Measurements from ENCODE around the gene CKAP2.
"Not testable (repeated sequence)": the region's sequence is repeated elsewhere in the genome, so short reads cannot be mapped to it uniquely, and the experiment has no call there.

CKAP2 gene

DNA sequence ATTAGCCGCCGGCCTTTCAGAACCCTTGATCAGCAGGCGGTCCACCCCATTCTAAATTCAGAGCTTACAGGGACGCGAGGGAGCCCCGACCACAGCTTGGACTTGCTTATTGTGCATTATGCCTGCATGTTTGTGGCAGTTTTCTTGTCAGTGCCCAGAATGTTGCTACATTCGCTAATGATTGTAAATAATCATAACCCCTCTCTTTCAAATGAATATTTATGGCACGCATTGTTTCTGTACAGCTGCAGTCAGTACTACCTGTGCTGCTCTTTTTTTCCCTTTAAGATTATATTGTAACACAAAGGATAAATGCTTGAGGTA is 4.5 kb upstream of the CKAP2 start:
- no peak for DNase-seq (ENCODE audit: low read depth in 2 of 3, low spot score in 2 of 3)

DNA sequence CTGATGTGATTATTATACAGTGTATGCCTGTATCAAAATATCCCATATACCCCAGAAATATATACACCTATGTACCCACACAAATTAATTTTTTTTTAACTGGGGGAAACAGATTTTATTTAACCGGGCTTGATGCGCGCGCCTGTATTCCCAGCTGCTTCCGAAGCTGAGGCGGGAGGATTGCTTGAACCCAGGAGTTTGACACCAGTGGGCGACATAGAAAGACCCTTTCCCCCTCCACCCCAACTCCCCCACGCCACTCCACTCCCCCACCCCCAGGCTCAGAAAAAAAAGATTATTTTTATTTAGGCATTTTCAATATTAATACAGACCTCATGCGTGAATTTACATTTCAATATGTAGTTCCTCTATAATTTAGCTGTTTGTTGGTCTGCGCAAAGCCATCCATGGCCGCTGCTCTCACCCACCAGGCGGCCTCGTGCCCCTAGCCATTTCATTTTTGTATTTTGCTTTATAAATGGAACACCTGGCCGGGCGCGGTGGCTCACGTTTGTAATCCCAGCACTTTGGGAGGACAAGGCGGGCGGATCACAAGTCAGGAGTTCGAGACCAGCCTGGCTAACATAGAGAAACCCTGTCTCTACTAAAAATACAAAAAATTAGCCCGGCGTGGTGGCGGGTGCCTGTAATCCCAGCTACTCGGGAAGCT is 4.0 kb upstream of the CKAP2 start:
- DNase-seq (ENCODE audit: low read depth in 2 of 3, low spot score in 2 of 3): no peak

DNA sequence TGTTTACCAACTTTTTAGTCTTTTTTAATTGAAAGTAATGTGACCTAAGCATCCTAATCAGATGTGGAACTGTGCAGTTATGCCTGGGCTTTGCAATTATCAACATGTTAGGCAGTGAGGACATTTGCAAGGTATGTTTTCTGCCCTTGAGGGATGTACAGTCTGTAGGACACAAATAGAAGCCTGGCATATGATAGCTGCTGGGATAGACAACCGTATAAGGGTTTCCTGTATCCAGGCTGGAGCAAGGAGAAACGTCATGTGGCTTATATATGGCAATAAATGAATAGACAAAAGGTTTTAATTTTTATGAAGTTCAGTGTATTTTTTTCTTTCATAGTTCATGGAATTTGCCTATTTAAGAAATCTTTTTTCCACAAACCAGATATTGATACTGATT is 2.8 kb upstream of the CKAP2 start:
- DNase-seq (ENCODE audit: low read depth in 2 of 3, low spot score in 2 of 3): no peak

DNA sequence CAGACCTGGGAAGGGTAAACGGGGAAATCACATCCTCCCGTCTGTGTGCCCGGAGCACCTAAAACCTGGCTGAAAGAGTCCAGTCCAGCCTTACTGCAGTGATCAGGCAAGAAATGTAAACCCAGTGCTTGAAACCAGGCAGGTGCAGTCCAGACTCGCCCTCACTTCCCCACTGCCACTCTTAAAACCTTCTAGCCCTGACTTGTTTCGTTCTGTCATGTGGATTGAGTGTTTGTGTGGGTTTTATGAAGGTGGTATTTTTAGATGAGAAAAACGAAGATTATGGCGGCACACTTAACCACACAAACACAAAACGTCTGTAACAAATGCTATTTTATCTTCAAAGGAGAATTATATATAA is 839 bp upstream of the CKAP2 start:
- DNase-seq (ENCODE audit: low read depth in 2 of 3, low spot score in 2 of 3): no peak

DNA sequence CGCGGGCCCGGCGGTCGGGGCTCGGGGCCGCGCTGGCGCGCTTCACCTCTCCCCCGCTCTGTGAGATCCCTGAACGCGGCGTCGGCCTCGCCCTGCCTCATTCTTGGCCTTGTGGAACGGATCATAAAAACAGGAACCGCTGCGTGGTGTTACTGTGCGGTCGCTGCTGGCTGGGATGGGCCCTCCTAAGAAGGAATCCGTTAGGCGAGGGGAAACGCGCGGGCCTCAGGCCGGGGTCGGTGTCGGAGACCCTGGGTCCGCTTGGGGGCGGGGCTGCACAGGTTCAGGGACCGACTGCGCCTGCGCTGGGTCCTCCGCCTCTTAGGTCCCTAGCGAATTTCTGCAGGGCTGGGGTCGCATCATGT is 381 bp downstream of the CKAP2 start:
- peak; percentile 47 to 59 (median 48) for DNase-seq (ENCODE audit: low read depth in 2 of 3, low spot score in 2 of 3)

DNA sequence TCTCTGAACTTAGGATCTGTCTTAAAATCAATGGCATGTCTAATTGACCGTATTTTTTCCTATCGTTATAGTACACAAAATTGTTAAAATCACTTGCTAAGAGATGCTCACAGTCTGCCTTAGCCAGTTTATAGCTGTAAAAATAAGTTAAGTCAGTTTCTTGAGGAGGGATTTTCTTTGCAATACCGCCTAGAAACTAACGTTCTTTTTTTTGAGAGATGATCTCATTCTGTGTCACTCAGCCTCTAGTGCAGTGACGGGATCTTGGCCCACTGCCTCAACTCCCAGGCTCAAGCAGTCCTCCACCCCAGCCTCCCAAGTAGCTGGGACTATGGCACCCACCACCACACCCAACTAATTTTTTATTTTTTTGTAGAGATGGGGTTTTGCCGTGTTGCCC is 4.4 kb downstream of the CKAP2 start:
- DNase-seq (ENCODE audit: low read depth in 2 of 3, low spot score in 2 of 3): no peak

DNA sequence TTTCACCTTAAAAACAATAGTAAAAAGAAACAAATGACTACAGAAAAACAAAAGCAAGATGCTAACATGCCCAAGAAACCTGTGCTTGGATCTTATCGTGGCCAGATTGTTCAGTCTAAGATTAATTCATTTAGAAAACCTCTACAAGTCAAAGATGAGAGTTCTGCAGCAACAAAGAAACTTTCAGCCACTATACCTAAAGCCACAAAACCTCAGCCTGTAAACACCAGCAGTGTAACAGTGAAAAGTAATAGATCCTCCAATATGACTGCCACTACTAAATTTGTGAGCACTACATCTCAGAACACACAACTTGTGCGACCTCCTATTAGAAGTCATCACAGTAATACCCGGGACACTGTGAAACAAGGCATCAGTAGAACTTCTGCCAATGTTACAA is 6.0 kb downstream of the CKAP2 start:
- no peak for DNase-seq (ENCODE audit: low read depth in 2 of 3, low spot score in 2 of 3)

DNA sequence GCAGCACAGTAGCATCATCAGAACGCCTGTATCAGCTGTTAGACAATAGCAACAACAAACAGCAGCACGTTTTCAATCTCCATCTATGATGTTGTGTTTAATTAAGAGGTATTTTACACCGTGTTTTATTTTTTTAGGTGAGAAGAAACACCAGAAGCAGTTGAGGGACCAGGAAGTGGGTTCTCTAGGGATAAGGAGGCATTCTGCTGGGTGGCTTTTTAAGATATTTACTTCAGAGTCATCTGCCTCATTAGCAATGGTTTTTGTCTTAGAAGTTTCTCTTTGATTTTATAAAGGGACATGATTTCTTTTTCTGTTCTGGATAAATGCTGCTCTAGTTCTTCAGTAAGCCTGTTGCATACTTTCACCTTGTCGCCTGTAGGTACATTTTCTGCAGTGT is 8.2 kb downstream of the CKAP2 start:
- DNase-seq (ENCODE audit: low read depth in 2 of 3, low spot score in 2 of 3): no peak

DNA sequence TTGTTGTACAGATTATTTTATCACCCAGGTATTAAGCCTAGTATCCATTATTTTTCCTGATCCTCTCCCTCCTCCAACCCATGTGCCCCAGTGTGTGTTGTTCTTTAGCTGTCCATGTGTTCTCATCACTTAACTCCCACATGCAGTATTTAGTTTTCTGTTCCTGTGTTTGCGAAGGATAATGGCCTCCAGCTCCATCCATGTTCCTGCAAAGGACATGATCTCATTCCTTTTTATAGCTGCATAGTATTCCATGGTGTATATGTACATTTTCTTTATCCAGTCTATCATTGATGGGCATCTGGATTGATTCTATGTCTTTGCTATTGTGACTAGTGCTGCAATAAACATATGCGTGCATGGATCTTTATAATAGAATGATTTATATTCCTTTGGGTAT is 13.2 kb downstream of the CKAP2 start:
- DNase-seq (ENCODE audit: low read depth in 2 of 3, low spot score in 2 of 3): not testable (repeated sequence)

DNA sequence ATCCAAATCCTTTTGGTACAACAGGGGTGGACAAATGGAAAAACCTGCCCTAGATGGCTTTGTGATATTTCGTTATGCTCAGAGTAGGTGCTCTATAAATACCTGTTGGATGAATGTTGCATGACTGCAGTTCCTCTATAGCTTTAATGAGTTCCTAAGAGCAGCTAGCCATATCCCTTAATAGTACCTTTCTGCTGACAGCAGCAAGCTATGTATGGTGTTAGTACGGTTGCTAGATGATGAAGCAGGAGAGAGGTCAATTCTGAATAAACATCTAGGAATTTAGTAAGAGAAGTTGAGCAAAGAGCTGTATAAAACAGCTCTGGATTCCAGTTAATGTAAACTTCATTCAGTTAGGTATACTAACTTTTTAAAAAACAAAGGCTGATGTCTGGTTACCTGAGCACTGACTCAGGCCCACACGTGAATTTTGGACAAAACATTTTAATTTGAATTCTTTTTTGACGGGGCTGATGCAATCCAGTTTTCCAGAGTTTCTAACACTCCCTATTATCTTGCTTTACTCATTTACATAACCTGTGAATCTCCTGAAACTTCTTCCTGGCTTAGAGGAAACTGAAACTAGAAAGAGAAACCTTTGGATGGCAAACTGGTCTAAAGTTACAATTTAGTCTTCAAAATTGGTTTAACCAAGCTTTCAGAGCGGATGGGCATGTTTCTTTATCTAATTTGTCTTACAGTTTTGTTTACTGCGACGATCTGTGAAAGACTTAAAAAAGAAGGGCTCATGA is 25.6 kb downstream of the CKAP2 start:
- not testable (repeated sequence) for DNase-seq (ENCODE audit: low read depth in 2 of 3, low spot score in 2 of 3)

DNA sequence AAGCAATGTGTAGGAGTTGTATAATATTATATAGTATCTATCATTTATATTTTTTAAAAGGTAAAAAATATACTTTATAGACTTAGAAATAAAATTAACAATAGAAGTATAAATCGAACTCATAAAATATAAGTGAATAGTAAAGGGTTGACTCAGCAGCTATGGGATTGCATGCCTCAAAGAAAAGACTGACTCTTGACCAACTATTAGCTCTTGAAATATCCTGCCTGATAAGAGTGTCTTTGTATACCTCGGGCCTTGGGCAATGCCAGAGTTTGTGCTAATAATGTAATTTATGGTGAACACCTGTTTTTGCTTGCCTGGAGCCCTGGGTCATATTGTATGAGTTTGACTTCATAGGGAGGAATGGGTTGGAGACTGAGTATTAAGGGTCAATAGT is 31.8 kb downstream of the CKAP2 start:
- not testable (repeated sequence) for DNase-seq (ENCODE audit: low read depth in 2 of 3, low spot score in 2 of 3)

DNA sequence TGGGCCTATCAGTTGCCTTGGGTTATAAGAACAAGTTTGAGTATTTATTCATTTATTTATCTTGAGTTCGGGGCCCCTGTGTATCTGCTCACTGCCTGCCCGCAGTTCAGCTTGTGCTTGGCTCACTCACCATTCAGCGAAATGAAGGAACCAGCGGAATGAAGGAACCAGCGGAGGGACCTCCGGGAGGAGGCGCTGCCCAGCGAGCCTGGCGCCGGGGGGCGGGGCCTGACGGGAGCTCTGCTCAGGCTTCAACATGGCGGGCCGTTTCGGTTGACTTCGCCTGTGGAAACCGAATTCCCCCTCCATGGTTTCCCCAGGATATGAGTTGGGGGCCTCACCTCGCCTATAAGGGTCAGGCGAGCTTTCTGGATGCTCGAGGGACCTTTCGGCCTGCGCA is 33.5 kb downstream of the CKAP2 start:
- not testable (repeated sequence) for DNase-seq (ENCODE audit: low read depth in 2 of 3, low spot score in 2 of 3)

DNA sequence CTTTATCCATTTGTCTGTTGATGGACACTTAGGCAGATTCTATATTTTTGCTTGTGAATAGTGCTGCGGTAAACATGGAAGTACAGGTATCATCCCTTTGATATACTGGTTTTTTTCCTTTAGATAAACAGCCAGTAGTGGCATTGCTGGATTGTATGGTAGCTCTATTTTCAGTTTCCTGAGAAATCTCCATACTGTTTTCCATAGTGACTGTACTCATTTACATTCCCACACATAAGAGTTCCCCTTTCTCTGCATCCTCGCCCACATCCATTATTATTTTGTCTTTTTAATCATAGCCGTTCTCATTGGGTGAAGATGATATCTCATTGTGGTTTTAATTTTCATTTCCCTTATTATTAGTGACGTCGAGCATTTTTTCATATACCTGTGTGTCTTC is 35.7 kb downstream of the CKAP2 start:
- not testable (repeated sequence) for DNase-seq (ENCODE audit: low read depth in 2 of 3, low spot score in 2 of 3)

DNA sequence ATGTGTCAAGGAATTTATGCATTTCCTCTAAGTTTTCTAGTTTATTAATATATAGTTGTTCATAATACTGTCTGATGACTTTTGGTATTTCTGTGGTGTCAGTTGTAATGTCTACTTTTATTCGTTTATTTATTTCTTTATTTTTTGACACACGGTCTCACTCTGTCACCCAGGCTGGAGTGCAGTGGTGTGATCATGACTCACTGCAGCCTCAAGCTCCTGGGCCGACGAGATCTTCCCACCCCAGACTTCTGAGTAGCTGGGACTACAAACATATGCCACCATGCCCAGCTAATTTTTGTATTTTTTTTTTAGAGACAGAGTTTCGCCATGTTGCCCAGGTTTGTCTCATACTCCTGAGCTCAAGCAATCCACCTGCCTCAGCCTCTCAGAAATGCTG is 39.0 kb downstream of the CKAP2 start:
- not testable (repeated sequence) for DNase-seq (ENCODE audit: low read depth in 2 of 3, low spot score in 2 of 3)

DNA sequence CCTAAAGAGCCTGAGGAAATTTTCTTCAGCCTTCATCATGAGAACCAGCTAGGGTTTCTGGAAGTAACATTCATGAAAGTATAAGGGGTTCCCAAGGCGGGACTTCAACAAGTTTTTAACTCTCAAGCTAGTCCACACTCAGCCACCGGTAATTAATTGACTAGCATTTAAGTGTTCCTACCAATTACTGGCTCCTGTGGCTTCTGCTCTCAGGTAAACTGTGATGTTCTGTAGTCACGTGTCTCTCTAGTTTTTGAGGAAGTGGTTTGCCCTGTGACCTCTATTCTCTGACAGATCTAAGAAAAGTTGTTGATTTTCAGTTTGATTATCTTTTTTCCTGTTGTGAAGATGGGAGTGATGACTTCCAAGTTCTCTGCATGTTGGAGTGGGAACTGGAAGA is 42.7 kb downstream of the CKAP2 start:
- not testable (repeated sequence) for DNase-seq (ENCODE audit: low read depth in 2 of 3, low spot score in 2 of 3)

DNA sequence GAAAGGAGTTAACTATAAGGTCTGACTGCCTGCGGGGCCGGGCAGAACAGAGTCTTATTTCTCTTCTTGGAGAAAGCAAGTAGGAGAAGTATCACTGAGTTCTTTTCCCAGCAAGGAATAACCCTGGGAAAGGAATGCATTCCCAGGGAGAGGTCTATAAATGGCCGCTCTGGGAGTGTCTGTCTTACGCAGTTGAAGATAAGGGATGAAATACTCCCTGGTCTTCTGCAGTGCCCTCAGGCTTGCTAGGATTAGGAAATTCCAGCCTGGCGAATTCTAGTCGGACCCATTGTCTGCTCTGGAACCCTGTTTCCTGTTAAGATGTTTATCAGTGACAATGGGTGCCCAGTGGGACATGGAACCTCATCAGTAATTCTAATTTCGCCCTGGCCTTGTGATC is 47.0 kb downstream of the CKAP2 start:
- not testable (repeated sequence) for DNase-seq (ENCODE audit: low read depth in 2 of 3, low spot score in 2 of 3)

DNA sequence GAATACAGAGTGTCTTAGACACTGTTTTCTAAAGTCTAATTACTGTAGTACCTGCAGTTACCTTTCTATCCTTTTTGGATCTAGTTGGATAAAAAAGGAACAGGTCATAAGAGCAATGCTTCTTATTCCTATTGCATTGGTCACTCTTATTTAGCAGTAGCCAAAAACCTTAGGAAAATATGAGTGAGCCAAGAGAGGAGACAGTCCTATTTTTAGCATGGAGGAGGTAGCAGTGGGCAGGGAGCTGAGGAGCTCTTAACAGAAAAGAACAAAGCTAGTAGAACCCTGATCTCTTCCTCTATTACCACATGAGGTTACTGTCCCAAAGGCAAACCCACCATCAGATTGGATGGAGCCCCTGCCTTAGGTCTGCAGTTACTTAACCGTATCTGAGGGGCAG is 50.6 kb downstream of the CKAP2 start:
- DNase-seq (ENCODE audit: low read depth in 2 of 3, low spot score in 2 of 3): not testable (repeated sequence)

DNA sequence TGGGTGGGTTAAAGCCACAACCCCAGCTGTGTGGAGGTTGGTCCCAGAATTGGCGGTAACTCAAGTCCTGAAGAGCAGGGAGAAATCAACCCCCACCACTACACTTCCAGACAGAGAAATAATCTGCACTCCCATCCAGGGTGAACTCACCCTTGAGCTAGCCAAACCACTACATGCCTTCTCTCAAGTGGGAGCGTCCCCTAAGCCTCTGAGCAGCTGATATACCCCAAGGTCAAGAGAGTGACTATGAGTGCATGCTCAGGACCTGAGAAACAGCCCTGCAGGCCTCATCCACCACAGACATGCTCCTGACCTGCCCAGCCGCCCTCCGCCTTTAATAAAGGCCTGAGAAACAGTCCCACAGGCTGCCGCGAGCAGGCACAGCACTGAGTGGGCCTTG is 54.3 kb downstream of the CKAP2 start:
- not testable (repeated sequence) for DNase-seq (ENCODE audit: low read depth in 2 of 3, low spot score in 2 of 3)

DNA sequence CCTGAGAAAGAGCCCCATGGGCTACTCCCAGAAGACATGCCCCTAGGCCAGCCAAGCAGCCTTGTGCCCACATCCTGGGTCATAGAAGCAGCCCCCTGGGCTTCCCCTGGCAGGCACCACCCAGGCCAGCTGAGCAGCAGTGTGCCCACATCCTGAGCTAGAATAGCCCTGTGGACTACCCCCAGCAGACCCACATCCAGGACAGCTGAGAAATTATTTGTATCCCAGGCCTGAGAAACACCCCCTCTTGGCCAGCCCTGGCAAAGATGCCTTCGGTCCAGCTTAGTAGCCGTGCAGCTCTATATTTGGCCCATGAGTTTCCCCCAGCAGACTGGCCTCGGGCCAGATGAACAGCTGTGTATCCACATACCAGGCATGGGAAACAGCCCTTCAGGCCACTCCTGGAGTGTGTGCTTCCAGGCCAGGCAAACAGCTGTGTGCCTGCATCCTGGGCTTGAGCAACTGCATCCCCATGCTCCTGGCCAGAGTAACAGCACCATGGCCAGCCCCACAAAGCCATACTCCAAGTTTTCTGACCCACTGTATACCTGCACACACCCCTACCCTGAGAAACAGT is 55.0 kb downstream of the CKAP2 start:
- DNase-seq (ENCODE audit: low read depth in 2 of 3, low spot score in 2 of 3): not testable (repeated sequence)

DNA sequence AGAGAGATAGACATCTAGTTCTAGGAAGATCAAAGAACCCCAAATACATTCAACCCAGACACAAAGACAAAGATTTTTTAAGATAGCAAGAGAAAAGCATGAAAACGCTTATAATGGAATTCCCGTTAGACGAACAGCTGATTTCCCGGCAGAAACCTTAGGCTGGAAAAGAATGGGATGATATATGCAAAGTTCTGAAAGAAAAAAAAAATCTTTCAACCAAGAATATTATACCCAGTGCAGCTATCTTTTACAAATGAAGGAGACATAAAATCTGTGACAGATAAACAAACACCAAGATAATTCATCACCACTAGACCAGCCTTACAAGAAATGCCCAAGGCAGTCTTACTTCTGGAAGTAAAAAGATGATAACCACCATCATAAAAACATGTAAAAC is 56.3 kb downstream of the CKAP2 start:
- DNase-seq (ENCODE audit: low read depth in 2 of 3, low spot score in 2 of 3): not testable (repeated sequence)

DNA sequence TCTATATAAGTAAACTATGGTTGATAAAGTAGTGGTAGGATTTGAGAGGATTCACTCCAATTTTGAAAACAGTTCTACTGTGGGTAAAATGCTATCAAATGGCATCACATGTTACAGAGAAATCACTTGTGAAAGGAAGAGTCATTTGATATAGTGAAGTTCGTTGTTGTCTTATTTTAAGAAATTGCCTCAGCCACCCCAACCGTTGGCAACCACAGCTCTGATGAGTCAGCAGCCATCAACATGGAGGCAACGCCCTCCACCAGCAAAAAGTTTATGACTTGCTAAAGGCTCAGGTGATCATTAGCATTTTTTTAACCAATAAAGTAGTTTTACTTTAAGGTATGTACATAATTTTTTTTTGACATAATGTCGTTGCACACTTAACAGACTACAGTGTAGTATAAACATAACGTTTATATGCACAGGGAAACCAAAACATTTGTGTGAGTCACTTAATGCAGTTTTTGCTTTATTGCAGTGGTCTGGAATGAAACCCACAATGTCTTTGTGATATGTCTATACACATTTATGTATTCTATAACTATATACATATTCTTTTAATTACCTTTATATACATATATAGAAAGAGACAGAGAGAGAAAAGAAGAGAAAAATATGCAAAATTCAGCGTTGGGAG is 58.8 kb downstream of the CKAP2 start:
- not testable (repeated sequence) for DNase-seq (ENCODE audit: low read depth in 2 of 3, low spot score in 2 of 3)

DNA sequence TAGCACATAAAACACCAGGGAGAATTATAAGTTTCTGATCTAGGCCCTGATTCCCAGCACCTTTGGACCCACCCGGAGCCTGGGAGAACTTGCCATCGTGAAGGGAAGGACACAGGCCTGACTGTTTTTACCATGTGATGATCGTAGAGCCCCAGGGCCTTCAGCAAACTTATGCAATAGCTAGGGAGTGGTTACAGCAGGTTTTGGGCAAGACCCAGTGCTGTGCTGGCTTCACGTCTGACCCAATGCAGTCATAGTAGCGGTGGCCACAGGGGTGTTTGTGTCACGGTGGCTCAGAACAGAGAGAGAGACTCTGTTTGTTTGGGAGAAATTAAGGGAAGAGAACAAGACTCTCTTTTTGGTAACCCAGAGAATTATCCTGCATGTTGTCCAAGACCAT is 68.0 kb downstream of the CKAP2 start:
- DNase-seq (ENCODE audit: low read depth in 2 of 3, low spot score in 2 of 3): not testable (repeated sequence)

Data from activated CD8-positive, alpha-beta memory T cell treated with anti-CD3 and anti-CD28 coated beads for 48 hours (primary cell).